ENCODE data around the gene DAB2. TPM values are rescaled to one million over a fixed set of nuclear protein-coding genes. Genes with fewer than 3 reads are reported as not detected.
"Not testable (repeated sequence)": the region's sequence is repeated elsewhere in the genome, so short reads cannot be mapped to it uniquely, and the experiment has no call there.

The DAB2 gene
- total RNA-seq, 6 experiments from 2014 or later = 228 to 285 (median 237) TPM

GRCh38 chr5:39405083-39405843 is 19.5 kb downstream of the DAB2 start:
- H3K9me3 Mint-ChIP-seq = peaks cover 3% of the 10 kb centered on the region; the same call in 1 of the 2 replicates
- peak overlapping the region; percentile 43; the same call in 1 of the 2 replicates for H3K27ac Mint-ChIP-seq
- DNase-seq = no peak
- H3K4me1 Mint-ChIP-seq (ENCODE audit: low read depth) = peaks cover 81% of the 10 kb centered on the region
- no peak overlapping the region for H3K4me3 Mint-ChIP-seq
- TF ChIP-seq CTCF (IDR thresholded peaks at IDR 0.05) = no peak
- peaks cover 7% of the 10 kb centered on the region; the same call in 1 of the 2 replicates for H3K27me3 Mint-ChIP-seq (ENCODE audit: insufficient read depth)
- H3K36me3 Mint-ChIP-seq (ENCODE audit: low read depth) = peaks cover 70% of the 10 kb centered on the region

- H3K9me3 Mint-ChIP-seq; H3K4me3 Mint-ChIP-seq; H3K27me3 Mint-ChIP-seq (ENCODE audit: insufficient read depth); DNase-seq: not testable (repeated sequence)
- peaks cover 57% of the 10 kb centered on the region for H3K36me3 Mint-ChIP-seq (ENCODE audit: low read depth)
- peak overlapping the region; percentile 67 for H3K27ac Mint-ChIP-seq
- H3K4me1 Mint-ChIP-seq (ENCODE audit: low read depth) = peaks cover 81% of the 10 kb centered on the region
Measured at GRCh38 chr5:39403761-39404160, 21.0 kb downstream of the DAB2 start.

- H3K9me3 Mint-ChIP-seq; H3K27me3 Mint-ChIP-seq (ENCODE audit: insufficient read depth); DNase-seq: not testable (repeated sequence)
- Mint-ChIP-seq H3K27ac (peak overlapping the region; percentile 67), H3K4me1 (ENCODE audit: low read depth) (peaks cover 81% of the 10 kb centered on the region), H3K36me3 (ENCODE audit: low read depth) (peaks cover 55% of the 10 kb centered on the region), H3K4me3 (peak overlapping the region; percentile 67)
Measured at GRCh38 chr5:39402140-39402539, 22.6 kb downstream of the DAB2 start.

- TF ChIP-seq CTCF (IDR thresholded peaks at IDR 0.05) = no peak
- Mint-ChIP-seq H3K4me3 (peak overlapping the region; percentile 48), H3K27ac (peak overlapping the region; percentile 96), H3K4me1 (ENCODE audit: low read depth) (peaks cover 88% of the 10 kb centered on the region), H3K36me3 (ENCODE audit: low read depth) (peaks cover 59% of the 10 kb centered on the region), H3K9me3 (peaks cover 3% of the 10 kb centered on the region; the same call in 1 of the 2 replicates), H3K27me3 (ENCODE audit: insufficient read depth) (peaks cover 5% of the 10 kb centered on the region)
- peak; percentile 75 for DNase-seq
Measured at GRCh38 chr5:39400713-39401578, 23.8 kb downstream of the DAB2 start.

- peaks cover 95% of the 10 kb centered on the region for H3K4me1 Mint-ChIP-seq (ENCODE audit: low read depth)
- no peak for TF ChIP-seq CTCF (IDR thresholded peaks at IDR 0.05)
- H3K27me3 Mint-ChIP-seq (ENCODE audit: insufficient read depth) = peaks cover 5% of the 10 kb centered on the region
- peaks cover 3% of the 10 kb centered on the region; the same call in 1 of the 2 replicates for H3K9me3 Mint-ChIP-seq
- peak overlapping the region; percentile 80 for H3K4me3 Mint-ChIP-seq
- peaks cover 64% of the 10 kb centered on the region for H3K36me3 Mint-ChIP-seq (ENCODE audit: low read depth)
- peak; percentile 98 for DNase-seq
- H3K27ac Mint-ChIP-seq = peak overlapping the region; percentile 96
Measured at GRCh38 chr5:39399135-39400036, 25.4 kb downstream of the DAB2 start.

GRCh38 chr5:39396843-39397242 is 27.9 kb downstream of the DAB2 start:
- H3K27ac Mint-ChIP-seq = peak overlapping the region; percentile 96
- H3K4me1 Mint-ChIP-seq (ENCODE audit: low read depth) = peaks cover 81% of the 10 kb centered on the region
- no peaks in the 10 kb centered on the region for H3K9me3 Mint-ChIP-seq
- no peak for DNase-seq
- no peak overlapping the region for H3K4me3 Mint-ChIP-seq
- H3K27me3 Mint-ChIP-seq (ENCODE audit: insufficient read depth) = peaks cover 6% of the 10 kb centered on the region
- peaks cover 67% of the 10 kb centered on the region for H3K36me3 Mint-ChIP-seq (ENCODE audit: low read depth)
- TF ChIP-seq CTCF (IDR thresholded peaks at IDR 0.05) = no peak
